ENCODE results near the gene DNAH6.
A peak's percentile ranks its signal among the peaks of the same experiment; 100 is the strongest.

The DNAH6 gene

DNA sequence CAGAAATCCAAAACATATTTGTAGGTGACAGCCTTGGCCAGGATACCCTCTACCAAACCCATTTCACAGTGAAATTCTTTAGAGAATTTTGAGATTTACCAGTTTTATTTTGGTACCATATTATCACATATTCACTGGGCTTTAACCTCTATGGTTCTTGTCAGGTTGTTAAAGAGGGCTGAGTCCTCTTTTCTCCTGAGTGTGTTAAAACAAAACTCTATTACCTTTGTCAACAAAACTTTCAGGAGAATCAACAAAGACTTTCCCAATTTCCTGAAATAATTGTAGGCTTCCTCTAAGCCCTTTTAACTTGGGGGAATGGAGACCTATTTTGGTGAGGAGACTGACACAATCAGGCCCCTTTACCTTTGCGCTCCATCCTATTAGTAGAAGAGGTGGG, 209.4 kb downstream of the DNAH6 start:
- Histone ChIP-seq H3K4me1 (no peaks in the 10 kb centered on the region), H3K4me3 (no peak overlapping the region), H3K27me3 (ENCODE audit: low read depth) (no peaks in the 10 kb centered on the region; the same call in 1 of the 2 replicates), H3K9me3 (no peaks in the 10 kb centered on the region), H3K36me3 (replicated peaks) (no peaks in the 10 kb centered on the region)
- no peak for DNase-seq (ENCODE audit: low spot score in 2 of 2)
- in situ Hi-C loops (cut with MboI; ENCODE audit: low sequenced_read_pairs), result no loop called here

DNA sequence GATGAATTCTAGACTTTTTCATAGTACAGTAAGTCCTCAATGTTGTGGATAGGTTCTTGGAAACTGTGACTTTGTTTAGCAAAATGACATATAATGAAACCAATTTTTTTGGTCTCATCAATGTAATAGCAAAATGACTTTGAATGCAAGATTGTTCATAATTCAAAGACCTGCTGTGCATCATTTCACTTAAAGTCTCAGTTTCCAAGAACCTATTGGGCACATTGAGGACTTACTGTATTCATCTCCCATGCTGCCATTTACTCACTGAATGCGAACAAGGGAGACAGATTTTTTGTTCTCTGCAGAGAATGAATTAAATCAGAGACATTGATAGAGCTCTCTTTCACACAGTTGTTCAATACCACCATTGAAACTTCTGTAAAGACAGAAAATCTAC, 211.0 kb downstream of the DNAH6 start:
- in situ Hi-C loops (cut with MboI; ENCODE audit: low sequenced_read_pairs), result no loop called here
- no peaks in the 10 kb centered on the region for H3K4me1 ChIP-seq
- no peaks in the 10 kb centered on the region; the same call in 1 of the 2 replicates for H3K27me3 ChIP-seq (ENCODE audit: low read depth)
- DNase-seq (ENCODE audit: low spot score in 2 of 2), result no peak
- no peaks in the 10 kb centered on the region for H3K9me3 ChIP-seq
- H3K4me3 ChIP-seq, result no peak overlapping the region
- H3K36me3 ChIP-seq (replicated peaks), result no peaks in the 10 kb centered on the region

DNA sequence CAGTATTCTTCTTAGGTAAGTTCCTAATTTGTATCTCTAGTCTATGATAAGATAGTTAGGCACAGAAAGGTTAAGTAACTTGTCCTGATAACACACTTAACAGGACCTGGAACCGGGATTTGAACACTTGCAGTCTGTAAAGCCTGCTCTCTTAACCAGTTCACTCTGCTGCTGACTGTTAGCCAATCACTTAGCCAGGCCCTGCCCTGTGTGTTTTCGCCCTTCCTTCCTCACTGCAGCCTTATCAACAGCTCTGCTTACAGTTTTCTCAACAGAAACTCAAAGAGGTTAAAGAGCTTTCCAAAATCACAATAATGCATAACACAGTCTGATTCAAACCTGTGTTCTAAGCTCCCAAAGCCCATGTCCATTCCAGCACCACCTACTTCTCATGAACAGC, 212.9 kb downstream of the DNAH6 start:
- no peak for DNase-seq (ENCODE audit: low spot score in 2 of 2)
- no peak overlapping the region for H3K4me3 ChIP-seq
- H3K4me1 ChIP-seq, result no peaks in the 10 kb centered on the region
- no peaks in the 10 kb centered on the region for H3K9me3 ChIP-seq
- in situ Hi-C loops (cut with MboI; ENCODE audit: low sequenced_read_pairs), result no loop called here
- H3K27me3 ChIP-seq (ENCODE audit: low read depth), result no peaks in the 10 kb centered on the region; the same call in 1 of the 2 replicates
- H3K36me3 ChIP-seq (replicated peaks), result no peaks in the 10 kb centered on the region

DNA sequence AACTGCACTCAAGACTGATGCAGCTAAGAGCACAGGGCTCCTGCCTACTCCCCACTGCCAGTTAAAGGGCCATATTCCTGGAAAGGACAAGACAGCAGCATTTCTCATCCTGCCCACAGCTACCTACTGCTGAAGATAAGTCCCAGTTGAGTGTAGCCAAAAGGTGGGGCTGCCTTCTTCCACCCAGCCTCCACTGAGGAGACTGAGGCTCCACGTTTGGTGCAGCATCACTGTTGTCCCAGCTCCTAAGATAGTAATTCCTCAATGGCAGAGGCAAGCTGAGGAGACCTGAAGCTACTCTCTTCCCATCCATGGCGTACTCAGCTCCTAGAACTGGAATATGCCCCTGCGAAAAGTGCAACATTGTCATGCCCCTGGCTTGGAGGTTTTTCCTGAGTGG, 214.9 kb downstream of the DNAH6 start:
- H3K36me3 ChIP-seq (replicated peaks), result no peaks in the 10 kb centered on the region
- no peaks in the 10 kb centered on the region for H3K4me1 ChIP-seq
- H3K27me3 ChIP-seq (ENCODE audit: low read depth), result no peaks in the 10 kb centered on the region; the same call in 1 of the 2 replicates
- DNase-seq (ENCODE audit: low spot score in 2 of 2), result no peak
- no peaks in the 10 kb centered on the region for H3K9me3 ChIP-seq
- in situ Hi-C loops (cut with MboI; ENCODE audit: low sequenced_read_pairs), result no loop called here
- no peak overlapping the region for H3K4me3 ChIP-seq

DNA sequence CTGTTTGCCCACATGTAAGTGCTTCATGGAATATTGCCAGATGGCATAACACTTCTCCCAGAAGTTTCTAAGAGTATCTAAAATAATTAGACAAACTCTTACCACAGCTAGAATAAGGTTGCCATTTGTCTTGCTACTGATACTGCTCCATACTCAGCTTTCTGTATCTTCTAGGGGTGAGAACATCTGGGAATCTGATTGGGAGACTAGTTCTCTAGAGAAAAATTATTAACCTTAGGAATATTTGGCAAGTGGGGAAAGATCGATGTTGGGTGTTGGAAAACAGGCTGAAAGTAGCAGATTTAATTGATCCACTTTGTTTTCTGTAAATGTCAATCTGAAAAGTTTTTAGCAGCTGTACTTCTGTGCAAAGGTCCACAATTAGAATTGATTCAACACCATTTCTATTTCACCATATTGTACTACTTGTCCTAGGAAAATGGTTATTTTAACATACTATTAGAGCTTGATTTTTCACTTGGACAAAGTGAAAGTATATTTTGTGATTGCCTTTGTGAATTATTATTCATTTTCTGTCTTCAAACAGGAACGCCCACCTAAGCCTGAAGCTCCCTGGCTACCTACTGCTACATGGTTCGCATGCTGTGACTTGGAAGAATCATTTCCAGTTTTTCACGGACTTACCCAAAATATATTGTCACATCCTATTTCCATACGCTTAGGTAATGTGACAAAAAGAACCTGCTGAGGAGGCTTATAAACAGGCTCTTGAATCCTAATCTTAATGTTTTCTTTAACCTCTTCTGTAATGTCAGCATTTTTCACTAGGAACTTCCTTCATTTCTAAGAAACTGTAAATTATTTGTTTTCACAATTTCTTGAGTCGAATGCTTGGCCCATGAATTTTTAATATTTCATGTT, 216.8 kb downstream of the DNAH6 start:
- in situ Hi-C loops (cut with MboI; ENCODE audit: low sequenced_read_pairs), result no loop called here
- DNase-seq (ENCODE audit: low spot score in 2 of 2), result no peak
- Histone ChIP-seq H3K27me3 (ENCODE audit: low read depth) (no peaks in the 10 kb centered on the region), H3K4me3 (no peak overlapping the region), H3K9me3 (no peaks in the 10 kb centered on the region), H3K4me1 (no peaks in the 10 kb centered on the region), H3K36me3 (replicated peaks) (no peaks in the 10 kb centered on the region)

DNA sequence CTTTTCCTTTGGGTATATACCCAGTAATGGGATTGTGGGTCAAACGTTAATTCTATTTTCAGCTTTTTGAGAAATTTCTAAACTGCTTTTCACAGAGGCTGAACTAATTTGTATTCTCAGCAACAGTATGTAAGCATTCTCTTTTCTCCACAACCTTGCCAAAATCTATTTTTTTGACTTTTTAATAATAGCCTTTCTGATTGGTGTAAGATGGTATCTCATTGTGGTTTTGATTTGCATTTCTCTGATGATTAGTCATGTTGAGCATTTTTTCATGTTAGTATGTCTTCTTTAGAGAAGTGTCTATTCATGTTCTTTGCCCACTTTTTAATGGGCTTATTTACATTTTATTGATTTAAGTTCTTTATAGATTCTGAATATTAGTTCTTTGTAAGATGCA, 219.1 kb downstream of the DNAH6 start:
- Histone ChIP-seq H3K27me3 (ENCODE audit: low read depth) (no peaks in the 10 kb centered on the region), H3K4me3 (no peak overlapping the region), H3K4me1 (no peaks in the 10 kb centered on the region), H3K9me3 (no peaks in the 10 kb centered on the region), H3K36me3 (replicated peaks) (no peaks in the 10 kb centered on the region)
- in situ Hi-C loops (cut with MboI; ENCODE audit: low sequenced_read_pairs), result no loop called here
- no peak for DNase-seq (ENCODE audit: low spot score in 2 of 2)

DNA sequence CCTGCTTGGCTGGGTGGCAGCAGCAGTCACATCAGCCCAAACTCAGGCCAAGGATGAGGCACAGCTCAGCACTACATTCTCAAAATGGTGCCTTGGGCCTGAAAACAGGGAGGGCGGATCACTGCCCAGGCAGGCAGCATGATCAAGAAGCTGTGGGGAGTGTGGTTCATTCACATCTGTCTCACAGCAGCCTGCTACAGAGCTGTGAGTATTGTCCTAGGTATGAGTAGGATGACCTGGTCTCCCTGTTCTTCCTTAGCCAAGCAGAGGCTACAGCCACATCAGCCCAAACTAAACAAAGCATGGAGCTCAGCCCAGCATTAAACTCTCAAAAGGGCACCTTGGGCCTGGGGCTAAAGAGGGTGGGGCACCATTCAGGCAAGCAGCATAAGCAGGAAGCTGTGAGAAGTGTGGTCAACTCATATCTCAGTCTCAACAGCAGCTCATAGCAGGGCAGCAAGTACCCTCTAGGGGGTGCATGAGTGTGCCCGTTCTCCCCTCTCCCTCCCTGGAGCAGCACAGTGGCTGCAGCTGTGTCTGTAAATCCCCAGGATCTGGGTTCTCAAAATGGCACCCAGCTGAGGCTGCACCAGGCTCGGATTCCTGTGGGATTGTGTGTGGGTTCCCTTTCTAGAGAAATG, 225.0 kb downstream of the DNAH6 start:
- Histone ChIP-seq H3K27me3 (ENCODE audit: low read depth) (no peaks in the 10 kb centered on the region), H3K9me3 (no peaks in the 10 kb centered on the region), H3K4me1 (no peaks in the 10 kb centered on the region), H3K36me3 (replicated peaks) (no peaks in the 10 kb centered on the region), H3K4me3 (no peak overlapping the region)
- in situ Hi-C loops (cut with MboI; ENCODE audit: low sequenced_read_pairs), result no loop called here
- peak in 1 of 2 experiments; percentile 20 for DNase-seq (ENCODE audit: low spot score in 2 of 2)

DNA sequence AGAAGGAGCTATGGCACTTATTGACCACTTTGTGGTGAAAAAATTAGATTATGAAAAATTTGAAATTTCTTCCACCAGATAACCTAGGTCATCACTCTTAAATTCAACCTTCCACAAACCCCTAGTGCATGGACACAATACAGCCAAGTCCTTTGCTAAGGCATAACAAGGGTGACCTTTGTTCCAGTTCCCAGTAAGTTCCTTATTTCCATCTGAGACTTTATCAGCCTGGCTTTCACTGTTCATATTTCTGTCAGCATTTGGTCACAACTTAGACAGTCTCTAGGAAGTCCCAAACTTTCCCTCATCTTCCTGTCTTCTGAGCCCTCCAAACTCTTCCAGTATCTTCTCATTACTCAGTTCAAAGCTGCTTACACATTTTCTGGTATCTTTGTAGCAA, 232.0 kb downstream of the DNAH6 start:
- Histone ChIP-seq H3K4me1 (no peaks in the 10 kb centered on the region), H3K9me3 (no peaks in the 10 kb centered on the region), H3K4me3 (no peak overlapping the region), H3K36me3 (replicated peaks) (no peaks in the 10 kb centered on the region), H3K27me3 (ENCODE audit: low read depth) (no peaks in the 10 kb centered on the region; the same call in 1 of the 2 replicates)
- no peak for DNase-seq (ENCODE audit: low spot score in 2 of 2)
- in situ Hi-C loops (cut with MboI; ENCODE audit: low sequenced_read_pairs), result no loop called here

DNA sequence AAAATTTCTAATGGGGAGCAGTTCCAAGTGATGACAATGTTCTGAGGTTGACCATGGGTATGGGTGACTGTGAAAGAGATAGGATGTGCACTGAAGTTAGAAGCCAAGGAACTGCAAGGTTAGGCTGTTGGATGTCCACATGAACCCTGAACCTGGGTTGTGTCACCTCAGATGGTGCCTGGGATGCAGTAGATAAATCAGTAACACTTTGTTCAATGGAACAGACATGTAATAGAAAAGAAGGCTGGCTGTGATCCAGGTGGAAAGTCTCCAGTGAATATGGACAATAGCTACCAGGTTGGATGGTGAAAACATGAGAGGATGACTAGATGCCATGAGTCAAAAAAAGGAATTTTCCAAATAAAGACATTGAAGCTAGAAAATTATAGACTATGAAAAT, 233.1 kb downstream of the DNAH6 start:
- Histone ChIP-seq H3K4me3 (no peak overlapping the region), H3K4me1 (no peaks in the 10 kb centered on the region), H3K36me3 (replicated peaks) (no peaks in the 10 kb centered on the region), H3K27me3 (ENCODE audit: low read depth) (no peaks in the 10 kb centered on the region; the same call in 1 of the 2 replicates), H3K9me3 (no peaks in the 10 kb centered on the region)
- in situ Hi-C loops (cut with MboI; ENCODE audit: low sequenced_read_pairs), result no loop called here
- DNase-seq (ENCODE audit: low spot score in 2 of 2), result no peak

DNA sequence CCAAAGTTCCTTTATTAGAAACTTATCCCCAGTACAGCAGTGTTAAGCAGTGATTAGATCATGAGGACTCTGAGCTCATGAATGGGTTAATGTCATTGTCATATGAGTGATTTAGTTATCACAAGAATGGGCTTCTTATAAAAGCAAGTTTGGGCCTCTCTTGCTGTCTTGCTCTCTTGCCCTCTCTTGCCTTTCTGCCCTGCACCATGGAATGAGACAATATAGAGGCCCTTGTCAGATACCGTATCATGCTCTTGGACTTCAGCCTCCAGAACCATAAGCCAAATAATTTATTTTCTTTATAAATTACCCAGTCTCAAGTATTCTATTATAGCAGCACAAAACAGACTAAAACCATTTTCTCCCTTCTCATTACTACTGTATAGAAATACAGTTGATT, 238.8 kb downstream of the DNAH6 start:
- H3K36me3 ChIP-seq (replicated peaks), result no peaks in the 10 kb centered on the region
- H3K9me3 ChIP-seq, result no peaks in the 10 kb centered on the region
- no peaks in the 10 kb centered on the region; the same call in 1 of the 2 replicates for H3K27me3 ChIP-seq (ENCODE audit: low read depth)
- H3K4me1 ChIP-seq, result no peaks in the 10 kb centered on the region
- DNase-seq (ENCODE audit: low spot score in 2 of 2), result no peak
- in situ Hi-C loops (cut with MboI; ENCODE audit: low sequenced_read_pairs), result no loop called here
- no peak overlapping the region for H3K4me3 ChIP-seq

DNA sequence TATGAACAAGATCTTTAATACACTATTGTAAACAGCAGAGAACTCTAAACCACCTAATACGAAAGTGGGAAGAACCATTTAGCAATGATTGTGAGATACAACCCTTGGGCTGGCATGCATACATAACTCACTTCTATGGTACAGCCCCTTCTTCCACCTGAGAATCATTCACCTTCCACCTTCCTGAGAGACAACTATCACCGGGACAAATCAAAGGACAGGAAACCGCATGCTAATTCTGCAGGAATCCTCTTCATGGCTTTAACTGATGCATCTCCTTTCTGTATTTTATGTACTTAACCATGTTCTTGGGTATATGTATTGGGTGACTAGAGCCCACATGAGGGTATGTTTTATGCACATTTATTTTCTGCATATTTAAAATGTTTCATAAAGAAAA, 241.3 kb downstream of the DNAH6 start:
- no peak for DNase-seq (ENCODE audit: low spot score in 2 of 2)
- no peaks in the 10 kb centered on the region for H3K36me3 ChIP-seq (replicated peaks)
- H3K4me1 ChIP-seq, result no peaks in the 10 kb centered on the region
- in situ Hi-C loops (cut with MboI; ENCODE audit: low sequenced_read_pairs), result no loop called here
- no peaks in the 10 kb centered on the region for H3K9me3 ChIP-seq
- no peaks in the 10 kb centered on the region; the same call in 1 of the 2 replicates for H3K27me3 ChIP-seq (ENCODE audit: low read depth)
- no peak overlapping the region for H3K4me3 ChIP-seq

DNA sequence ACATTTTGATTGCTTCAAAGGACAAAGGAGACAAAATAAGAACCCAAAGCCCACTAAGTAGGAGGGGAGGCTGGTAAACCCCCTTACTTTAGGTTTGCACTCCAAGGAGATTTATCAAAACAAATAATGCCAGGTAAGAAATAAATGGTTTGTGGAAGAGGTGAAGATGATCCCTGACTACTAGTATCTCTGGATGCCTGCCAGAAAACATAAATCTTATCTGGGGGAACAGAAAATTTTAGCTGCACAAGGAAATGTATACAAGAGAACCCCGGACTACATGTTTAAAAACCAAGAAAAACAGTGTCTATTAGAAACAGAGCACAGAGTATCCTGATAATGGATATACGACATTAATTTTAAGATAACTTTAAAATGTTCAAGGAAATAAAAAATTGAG, 250.5 kb downstream of the DNAH6 start:
- Histone ChIP-seq H3K27me3 (ENCODE audit: low read depth) (no peaks in the 10 kb centered on the region), H3K9me3 (no peaks in the 10 kb centered on the region), H3K4me1 (no peaks in the 10 kb centered on the region), H3K4me3 (no peak overlapping the region), H3K36me3 (replicated peaks) (no peaks in the 10 kb centered on the region)
- in situ Hi-C loops (cut with MboI; ENCODE audit: low sequenced_read_pairs), result no loop called here
- DNase-seq (ENCODE audit: low spot score in 2 of 2), result no peak

DNA sequence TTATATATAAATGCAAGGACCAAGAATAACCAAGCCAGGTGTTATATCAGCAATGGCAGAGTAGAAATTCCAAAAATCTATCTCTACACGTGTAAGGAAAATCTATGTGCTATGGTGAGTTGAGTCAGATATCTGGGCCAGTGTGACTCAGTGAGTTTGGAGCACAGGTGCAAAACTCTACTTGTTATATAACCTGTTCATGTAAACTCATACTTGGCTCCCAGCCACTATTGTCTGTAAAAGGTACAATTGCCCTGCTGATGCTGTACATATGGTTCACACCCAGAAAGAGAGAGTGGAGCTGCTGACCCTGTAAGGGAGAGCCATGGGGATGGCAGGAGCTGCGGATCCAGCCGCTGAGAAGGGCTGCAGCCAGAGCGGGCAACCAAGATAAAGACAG, 252.5 kb downstream of the DNAH6 start:
- no peak overlapping the region for H3K4me3 ChIP-seq
- no peaks in the 10 kb centered on the region for H3K36me3 ChIP-seq (replicated peaks)
- no peaks in the 10 kb centered on the region for H3K9me3 ChIP-seq
- H3K27me3 ChIP-seq (ENCODE audit: low read depth), result no peaks in the 10 kb centered on the region
- in situ Hi-C loops (cut with MboI; ENCODE audit: low sequenced_read_pairs), result no loop called here
- no peak for DNase-seq (ENCODE audit: low spot score in 2 of 2)
- no peaks in the 10 kb centered on the region for H3K4me1 ChIP-seq

DNA sequence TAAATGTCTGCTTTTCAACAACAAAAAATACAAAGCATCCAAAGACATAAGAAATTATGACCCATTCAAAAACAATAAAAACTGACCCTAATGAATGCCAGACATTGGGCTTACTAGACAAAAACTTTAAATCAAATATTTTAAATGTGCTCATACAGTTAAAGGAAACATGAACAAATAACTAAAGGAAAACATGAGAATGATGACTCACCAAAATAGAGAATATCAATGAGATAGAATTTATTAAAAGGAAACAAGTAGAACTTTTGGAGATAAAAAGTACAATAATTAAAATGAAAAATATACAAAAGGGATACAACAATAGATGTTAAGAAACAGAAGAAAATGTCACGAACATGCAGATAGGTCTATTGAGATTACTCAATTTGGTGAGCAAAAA, 254.0 kb downstream of the DNAH6 start:
- in situ Hi-C loops (cut with MboI; ENCODE audit: low sequenced_read_pairs), result no loop called here
- no peak for DNase-seq (ENCODE audit: low spot score in 2 of 2)
- no peak overlapping the region for H3K4me3 ChIP-seq
- no peaks in the 10 kb centered on the region for H3K4me1 ChIP-seq
- no peaks in the 10 kb centered on the region for H3K27me3 ChIP-seq (ENCODE audit: low read depth)
- no peaks in the 10 kb centered on the region for H3K36me3 ChIP-seq (replicated peaks)
- no peaks in the 10 kb centered on the region; the same call in 1 of the 2 replicates for H3K9me3 ChIP-seq

Measured in HAP-1 (cell line).